Measurements from ENCODE around the gene LDLRAD4. TPM values are rescaled to one million over a fixed set of nuclear protein-coding genes. Genes with fewer than 3 reads are reported as not detected.
A peak's percentile ranks its signal among the peaks of the same experiment; 100 is the strongest.

The LDLRAD4 gene
- total RNA-seq, 1 experiment from 2014 or later = 3.6 TPM

- CTCF ChIA-PET = interaction anchor here (0.6 kb wide), 1 partner anchor 696 kb away, joined by 3 read pairs; no protein-coding TSS in a partner anchor
- DNase-seq (ENCODE audit: low spot score) = peak; percentile 80
- no peak overlapping the region for H3K4me3 ChIP-seq (ENCODE audit: low read depth, low read length, poor library complexity, severe bottlenecking)
- no TSS peak for BruUV-seq (replicated peaks)
- no peaks in the 10 kb centered on the region for H3K36me3 ChIP-seq (ENCODE audit: insufficient read depth, low read length, poor library complexity, severe bottlenecking)
- intact Hi-C loops (cut with micrococcal nuclease; ENCODE audit: unreplicated experiment) = loop anchor here (1.0 to 10.0 kb wide), 4 partner anchors 72 to 903 kb away; no protein-coding TSS in a partner anchor
- POLR2A ChIA-PET (ENCODE audit: low non-redundant PET) = no interaction called here
- no peaks in the 10 kb centered on the region for H3K27me3 ChIP-seq (replicated peaks; ENCODE audit: insufficient read depth, low read depth, low read length, poor library complexity)
- H3K4me1 ChIP-seq (ENCODE audit: insufficient read depth, low read length, poor library complexity, severe bottlenecking) = no peaks in the 10 kb centered on the region
- no peaks in the 10 kb centered on the region for H3K9me3 ChIP-seq (ENCODE audit: low read depth, low read length, poor library complexity, severe bottlenecking)
- H3K27ac ChIP-seq (ENCODE audit: low read depth, low read length, poor library complexity, severe bottlenecking) = no peak overlapping the region
- TF ChIP-seq CTCF (conservative IDR thresholded peaks at IDR 0.05; ENCODE audit: low read depth, low read length) = peak; percentile 78
- TF ChIP-seq EZH2 (IDR thresholded peaks at IDR 0.05; ENCODE audit: borderline replicate concordance, low read depth, low read length, poor library complexity, severe bottlenecking) = no peak
Measured at GRCh38 chr18:13629841-13630715, 411.5 kb downstream of the LDLRAD4 start.

- POLR2A ChIA-PET (ENCODE audit: low non-redundant PET) = no interaction called here
- H3K36me3 ChIP-seq (ENCODE audit: insufficient read depth, low read length, poor library complexity, severe bottlenecking) = no peaks in the 10 kb centered on the region
- no TSS peak for BruUV-seq (replicated peaks)
- no peak overlapping the region for H3K4me3 ChIP-seq (ENCODE audit: low read depth, low read length, poor library complexity, severe bottlenecking)
- no peaks in the 10 kb centered on the region for H3K27me3 ChIP-seq (replicated peaks; ENCODE audit: insufficient read depth, low read depth, low read length, poor library complexity)
- CTCF ChIA-PET = no interaction called here
- intact Hi-C loops (cut with micrococcal nuclease; ENCODE audit: unreplicated experiment) = loop anchor here (1.0 to 10.0 kb wide), 4 partner anchors 72 to 903 kb away; no protein-coding TSS in a partner anchor
- no peaks in the 10 kb centered on the region for H3K4me1 ChIP-seq (ENCODE audit: insufficient read depth, low read length, poor library complexity, severe bottlenecking)
- DNase-seq (ENCODE audit: low spot score) = no peak
- TF ChIP-seq EZH2 (IDR thresholded peaks at IDR 0.05; ENCODE audit: borderline replicate concordance, low read depth, low read length, poor library complexity, severe bottlenecking) (no peak), CTCF (conservative IDR thresholded peaks at IDR 0.05; ENCODE audit: low read depth, low read length) (no peak)
- H3K27ac ChIP-seq (ENCODE audit: low read depth, low read length, poor library complexity, severe bottlenecking) = no peak overlapping the region
- H3K9me3 ChIP-seq (ENCODE audit: low read depth, low read length, poor library complexity, severe bottlenecking) = no peaks in the 10 kb centered on the region
Measured at GRCh38 chr18:13630716-13631268, 412.2 kb downstream of the LDLRAD4 start.

GRCh38 chr18:13633700-13634099 lies 415.1 kb downstream of the LDLRAD4 start:
- CTCF ChIA-PET = no interaction called here
- POLR2A ChIA-PET (ENCODE audit: low non-redundant PET) = interaction anchor here (0.7 kb wide), 1 partner anchor 24 kb away, joined by 5 read pairs; no protein-coding TSS in a partner anchor
- intact Hi-C loops (cut with micrococcal nuclease; ENCODE audit: unreplicated experiment) = loop anchor here (5.0 to 10.0 kb wide), 2 partner anchors 629 to 906 kb away; no protein-coding TSS in a partner anchor
- Histone ChIP-seq H3K27ac (ENCODE audit: low read depth, low read length, poor library complexity, severe bottlenecking) (no peak overlapping the region), H3K9me3 (ENCODE audit: low read depth, low read length, poor library complexity, severe bottlenecking) (no peaks in the 10 kb centered on the region), H3K4me1 (ENCODE audit: insufficient read depth, low read length, poor library complexity, severe bottlenecking) (no peaks in the 10 kb centered on the region), H3K27me3 (replicated peaks; ENCODE audit: insufficient read depth, low read depth, low read length, poor library complexity) (no peaks in the 10 kb centered on the region), H3K36me3 (ENCODE audit: insufficient read depth, low read length, poor library complexity, severe bottlenecking) (no peaks in the 10 kb centered on the region), H3K4me3 (ENCODE audit: low read depth, low read length, poor library complexity, severe bottlenecking) (no peak overlapping the region)
- TF ChIP-seq CTCF (conservative IDR thresholded peaks at IDR 0.05; ENCODE audit: low read depth, low read length) (no peak), EZH2 (IDR thresholded peaks at IDR 0.05; ENCODE audit: borderline replicate concordance, low read depth, low read length, poor library complexity, severe bottlenecking) (no peak)
- no peak for DNase-seq (ENCODE audit: low spot score)
- BruUV-seq (replicated peaks) = no TSS peak

All from A673 (cell line).